Measurements from ENCODE around the gene CRTAC1. TPM values are rescaled to one million over a fixed set of nuclear protein-coding genes. Genes with fewer than 3 reads are reported as not detected.

The CRTAC1 gene
- polyA plus RNA-seq, 1 donor (not counting 4 experiments of a cell fraction or from before 2014, with no cell fraction given) = not detected

DNA sequence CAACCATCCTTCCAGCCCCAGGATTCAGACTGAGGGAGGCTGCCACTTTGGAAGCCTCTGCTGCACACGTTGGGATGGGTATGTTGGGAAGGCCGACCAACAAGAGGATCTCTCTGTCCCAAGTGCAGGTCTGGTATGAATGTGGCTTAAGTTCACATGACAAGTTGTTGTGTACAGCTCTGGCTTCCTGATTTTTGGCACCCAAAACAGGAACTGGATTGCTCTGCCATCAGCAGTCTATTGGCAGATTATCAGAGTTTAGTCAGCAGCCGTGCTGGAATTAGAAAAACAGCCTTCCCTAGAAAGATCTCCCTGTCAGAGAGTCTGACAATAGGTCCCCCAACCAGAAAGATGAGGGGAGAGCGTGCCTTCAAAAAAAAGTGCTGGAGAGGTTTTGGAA lies 113.8 kb downstream of the CRTAC1 start:
- Histone ChIP-seq H3K4me2 (ENCODE audit: control insufficient read depth, extremely low read depth, insufficient read depth, low read depth, low read length) (no peak overlapping the region), H3K4me3 (ENCODE audit: control insufficient read depth in 2 of 3, extremely low read depth in 1 of 3, insufficient read depth in 2 of 3, low read depth in 1 of 3, low read length in 3 of 3) (no peak overlapping the region), H3K9ac (ENCODE audit: control insufficient read depth, extremely low read depth, insufficient read depth, low read length) (no peak overlapping the region), H3K79me2 (ENCODE audit: control insufficient read depth, insufficient read depth, low read length) (no peaks in the 10 kb centered on the region), H3K36me3 (ENCODE audit: control insufficient read depth in 2 of 2, extremely low read depth in 1 of 2, insufficient read depth in 2 of 2, low read length in 2 of 2) (no peaks in the 10 kb centered on the region), H3K9me1 (ENCODE audit: control insufficient read depth, extremely low read depth, insufficient read depth, low read length) (no peaks in the 10 kb centered on the region), H3K27ac (ENCODE audit: control insufficient read depth, insufficient read depth, low read length) (no peak overlapping the region), H3K9me3 (ENCODE audit: control insufficient read depth, low read depth, low read length) (no peaks in the 10 kb centered on the region), H3K4me1 (ENCODE audit: control insufficient read depth, extremely low read depth, insufficient read depth, low read length) (no peaks in the 10 kb centered on the region), H2AFZ (ENCODE audit: control insufficient read depth, low read length) (no peak overlapping the region), H3K27me3 (ENCODE audit: control insufficient read depth, extremely low read depth, insufficient read depth, low read length) (peaks cover 42% of the 10 kb centered on the region), H4K20me1 (ENCODE audit: control insufficient read depth, extremely low read depth, insufficient read depth, low read length) (no peaks in the 10 kb centered on the region)
- no peak for FAIRE-seq
- dilution Hi-C loops (cut with MboI; ENCODE audit: extremely low pct_ligation_motif_present, low sequenced_read_pairs) = no loop called here
- DNase-seq (ENCODE audit: low read depth, low spot score) = no peak
- TF ChIP-seq EZH2 (IDR thresholded peaks at IDR 0.05; ENCODE audit: low read length) (peak; percentile 17), CTCF (optimal IDR thresholded peaks at IDR 0.05 in 1 of 3, IDR thresholded peaks at IDR 0.05 in 1 of 3, conservative IDR thresholded peaks at IDR 0.05 in 1 of 3; ENCODE audit: extremely low read depth in 1 of 3, insufficient read depth in 2 of 3, low read length in 3 of 3) (no peak)

DNA sequence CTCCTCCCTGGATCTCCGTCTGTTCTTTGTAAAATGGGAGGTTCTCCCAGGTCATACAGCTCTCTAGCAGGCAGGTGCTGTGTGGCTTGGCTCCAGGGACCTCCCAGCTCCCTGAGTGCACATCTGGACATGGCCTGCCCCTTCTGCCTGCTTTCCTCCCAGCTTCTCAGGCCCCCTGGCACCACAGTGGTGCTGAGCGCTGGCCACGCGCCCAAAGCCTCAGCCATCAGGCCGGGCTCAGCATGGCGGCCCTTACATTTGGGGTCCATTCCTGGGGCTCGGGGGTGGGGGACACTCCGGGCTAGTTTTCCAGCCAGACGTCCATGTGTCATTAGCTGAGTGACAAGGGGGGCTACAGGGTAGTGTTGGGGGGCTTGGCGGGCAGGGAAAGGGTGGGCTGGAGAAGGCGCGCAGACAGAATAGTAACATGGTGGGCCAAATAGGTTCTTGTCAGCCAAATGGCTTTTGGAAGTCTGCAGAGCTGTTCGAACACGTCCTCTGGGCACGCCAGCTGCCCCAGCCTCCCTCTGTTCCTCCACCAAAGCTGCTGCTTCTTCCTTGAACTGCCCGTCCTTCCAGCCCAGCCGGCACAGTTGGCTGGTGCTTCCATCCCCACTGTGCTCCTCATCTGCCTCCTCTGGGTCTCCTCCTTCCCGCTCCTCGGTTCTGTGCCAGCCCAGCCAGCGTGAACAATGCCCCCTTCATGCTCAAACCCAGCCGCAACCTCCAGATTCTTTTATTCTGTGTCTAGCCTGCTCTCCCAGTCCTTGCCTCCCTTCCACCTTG lies 114.9 kb downstream of the CRTAC1 start:
- Histone ChIP-seq H3K36me3 (ENCODE audit: control insufficient read depth in 2 of 2, extremely low read depth in 1 of 2, insufficient read depth in 2 of 2, low read length in 2 of 2) (no peaks in the 10 kb centered on the region), H3K4me2 (ENCODE audit: control insufficient read depth, extremely low read depth, insufficient read depth, low read depth, low read length) (no peak overlapping the region), H3K79me2 (ENCODE audit: control insufficient read depth, insufficient read depth, low read length) (no peaks in the 10 kb centered on the region), H3K9me3 (ENCODE audit: control insufficient read depth, low read depth, low read length) (no peaks in the 10 kb centered on the region), H3K4me3 (ENCODE audit: control insufficient read depth in 2 of 3, extremely low read depth in 1 of 3, insufficient read depth in 2 of 3, low read depth in 1 of 3, low read length in 3 of 3) (no peak overlapping the region), H2AFZ (ENCODE audit: control insufficient read depth, low read length) (no peak overlapping the region), H4K20me1 (ENCODE audit: control insufficient read depth, extremely low read depth, insufficient read depth, low read length) (no peaks in the 10 kb centered on the region), H3K4me1 (ENCODE audit: control insufficient read depth, extremely low read depth, insufficient read depth, low read length) (no peaks in the 10 kb centered on the region), H3K27me3 (ENCODE audit: control insufficient read depth, extremely low read depth, insufficient read depth, low read length) (peaks cover 42% of the 10 kb centered on the region), H3K27ac (ENCODE audit: control insufficient read depth, insufficient read depth, low read length) (no peak overlapping the region), H3K9ac (ENCODE audit: control insufficient read depth, extremely low read depth, insufficient read depth, low read length) (no peak overlapping the region), H3K9me1 (ENCODE audit: control insufficient read depth, extremely low read depth, insufficient read depth, low read length) (no peaks in the 10 kb centered on the region)
- no peak for DNase-seq (ENCODE audit: low read depth, low spot score)
- TF ChIP-seq EZH2 (IDR thresholded peaks at IDR 0.05; ENCODE audit: low read length) = peak; percentile 26
- TF ChIP-seq CTCF (optimal IDR thresholded peaks at IDR 0.05 in 1 of 3, IDR thresholded peaks at IDR 0.05 in 1 of 3, conservative IDR thresholded peaks at IDR 0.05 in 1 of 3; ENCODE audit: extremely low read depth in 1 of 3, insufficient read depth in 2 of 3, low read length in 3 of 3) = no peak
- dilution Hi-C loops (cut with MboI; ENCODE audit: extremely low pct_ligation_motif_present, low sequenced_read_pairs) = no loop called here
- no peak for FAIRE-seq

Data from keratinocyte (primary cell).